Activated naive CD4-positive, alpha-beta T cell treated with anti-CD3 and anti-CD28 coated beads, Interleukin-2, amount 10 ng/mL, durations not matched to agents 7 days and 5 days (primary cell): ENCODE data around the gene BAHCC1.

Experiments used
- CTCF ChIA-PET: fragments of 350-600 bp; sonication (Branson Sonifier 250); formaldehyde crosslinking; loops from one replicate; lab custom pipeline; 2021; ENCODE audit warnings: antibody characterized with exemption; lab: Charles Lee
- DNase-seq: peaks from one replicate; pipeline ENCODE4 v3.0.0-alpha.2; 2020
- H3K27ac Mint-ChIP-seq: one replicate; pipeline ENCODE4 v1.8.0; 2021; ENCODE audit warnings: mild to moderate bottlenecking, moderate library complexity, mixed read lengths
- H3K27me3 Mint-ChIP-seq: one replicate; pipeline ENCODE4 v1.8.0; 2021; ENCODE audit warnings: mild to moderate bottlenecking, mixed read lengths
- H3K36me3 Mint-ChIP-seq: one replicate; pipeline ENCODE4 v1.8.0; 2021; ENCODE audit warnings: mixed read lengths
- H3K4me1 Mint-ChIP-seq: one replicate; pipeline ENCODE4 v1.8.0; 2021; ENCODE audit warnings: mixed read lengths
- H3K4me3 Mint-ChIP-seq: one replicate; pipeline ENCODE4 v1.8.0; 2021; ENCODE audit warnings: mild to moderate bottlenecking, moderate library complexity, mixed read lengths
- H3K9me3 Mint-ChIP-seq: one replicate; pipeline ENCODE4 v1.8.0; 2021; ENCODE audit warnings: mixed read lengths

The BAHCC1 gene

GRCh38 chr17:81378941-81379511, 16.2 kb upstream of the BAHCC1 start:
- no peak for DNase-seq
- no peak overlapping the region for H3K4me3 Mint-ChIP-seq
- H3K36me3 Mint-ChIP-seq: no peaks in the 10 kb centered on the region
- H3K27me3 Mint-ChIP-seq: peaks cover 36% of the 10 kb centered on the region
- no peaks in the 10 kb centered on the region for H3K9me3 Mint-ChIP-seq
- CTCF ChIA-PET: no interaction called here
- no peak overlapping the region for H3K27ac Mint-ChIP-seq
- peaks cover 2% of the 10 kb centered on the region for H3K4me1 Mint-ChIP-seq

GRCh38 chr17:81379523-81379942, 15.7 kb upstream of the BAHCC1 start:
- CTCF ChIA-PET: no interaction called here
- H3K4me3 Mint-ChIP-seq: no peak overlapping the region
- no peak for DNase-seq
- peaks cover 41% of the 10 kb centered on the region for H3K27me3 Mint-ChIP-seq
- H3K27ac Mint-ChIP-seq: no peak overlapping the region
- no peaks in the 10 kb centered on the region for H3K36me3 Mint-ChIP-seq
- no peaks in the 10 kb centered on the region for H3K9me3 Mint-ChIP-seq
- peaks cover 2% of the 10 kb centered on the region for H3K4me1 Mint-ChIP-seq

GRCh38 chr17:81380131-81380530, 15.1 kb upstream of the BAHCC1 start:
- Mint-ChIP-seq H3K27ac (no peak overlapping the region), H3K36me3 (no peaks in the 10 kb centered on the region), H3K27me3 (peaks cover 47% of the 10 kb centered on the region), H3K9me3 (no peaks in the 10 kb centered on the region), H3K4me1 (peaks cover 2% of the 10 kb centered on the region), H3K4me3 (no peak overlapping the region)
- DNase-seq: no peak
- CTCF ChIA-PET: no interaction called here

GRCh38 chr17:81380666-81381518, 14.4 kb upstream of the BAHCC1 start:
- Mint-ChIP-seq H3K4me1 (peaks cover 2% of the 10 kb centered on the region), H3K27me3 (peaks cover 52% of the 10 kb centered on the region)

GRCh38 chr17:81381632-81382577, 13.4 kb upstream of the BAHCC1 start:
- Mint-ChIP-seq H3K9me3 (no peaks in the 10 kb centered on the region), H3K4me1 (peaks cover 2% of the 10 kb centered on the region), H3K27me3 (peaks cover 56% of the 10 kb centered on the region), H3K27ac (no peak overlapping the region), H3K4me3 (no peak overlapping the region), H3K36me3 (no peaks in the 10 kb centered on the region)
- CTCF ChIA-PET: no interaction called here
- DNase-seq: no peak

More at GRCh38 chr17:81380666-81381518, 14.4 kb upstream of the BAHCC1 start:
- H3K27ac Mint-ChIP-seq: no peak overlapping the region
- no peak overlapping the region for H3K4me3 Mint-ChIP-seq
- DNase-seq: no peak
- no peaks in the 10 kb centered on the region for H3K9me3 Mint-ChIP-seq
- CTCF ChIA-PET: no interaction called here
- H3K36me3 Mint-ChIP-seq: no peaks in the 10 kb centered on the region

- peaks cover 63% of the 10 kb centered on the region for H3K27me3 Mint-ChIP-seq
- no peak overlapping the region for H3K27ac Mint-ChIP-seq
- H3K4me1 Mint-ChIP-seq: peaks cover 2% of the 10 kb centered on the region
- H3K9me3 Mint-ChIP-seq: no peaks in the 10 kb centered on the region
- H3K4me3 Mint-ChIP-seq: no peak overlapping the region
- CTCF ChIA-PET: no interaction called here
- no peak for DNase-seq
- no peaks in the 10 kb centered on the region for H3K36me3 Mint-ChIP-seq
Measured at GRCh38 chr17:81382851-81383250, 12.4 kb upstream of the BAHCC1 start.

GRCh38 chr17:81383504-81384421, 11.5 kb upstream of the BAHCC1 start:
- Mint-ChIP-seq H3K27me3 (peaks cover 72% of the 10 kb centered on the region), H3K4me3 (no peak overlapping the region)
- CTCF ChIA-PET: no interaction called here

GRCh38 chr17:81384929-81385319, 10.3 kb upstream of the BAHCC1 start:
- peaks cover 84% of the 10 kb centered on the region for H3K27me3 Mint-ChIP-seq
- H3K27ac Mint-ChIP-seq: no peak overlapping the region
- H3K36me3 Mint-ChIP-seq: no peaks in the 10 kb centered on the region
- DNase-seq: no peak
- CTCF ChIA-PET: no interaction called here
- H3K9me3 Mint-ChIP-seq: no peaks in the 10 kb centered on the region
- peaks cover 2% of the 10 kb centered on the region for H3K4me1 Mint-ChIP-seq
- H3K4me3 Mint-ChIP-seq: no peak overlapping the region

More at GRCh38 chr17:81383504-81384421, 11.5 kb upstream of the BAHCC1 start:
- no peak overlapping the region for H3K27ac Mint-ChIP-seq
- H3K9me3 Mint-ChIP-seq: no peaks in the 10 kb centered on the region
- DNase-seq: no peak
- no peaks in the 10 kb centered on the region for H3K36me3 Mint-ChIP-seq
- H3K4me1 Mint-ChIP-seq: peaks cover 2% of the 10 kb centered on the region

- no peaks in the 10 kb centered on the region for H3K36me3 Mint-ChIP-seq
- H3K27ac Mint-ChIP-seq: no peak overlapping the region
- H3K27me3 Mint-ChIP-seq: peaks cover 87% of the 10 kb centered on the region
- peaks cover 2% of the 10 kb centered on the region for H3K4me1 Mint-ChIP-seq
- CTCF ChIA-PET: interaction anchor here (0.5 to 0.6 kb wide), 2 partner anchors 56 to 146 kb away, joined by 3 read pairs; partner anchors contain the start of gene NDUFAF8
- no peaks in the 10 kb centered on the region for H3K9me3 Mint-ChIP-seq
- no peak for DNase-seq
- no peak overlapping the region for H3K4me3 Mint-ChIP-seq
Measured at GRCh38 chr17:81385320-81386111, 9.7 kb upstream of the BAHCC1 start.

GRCh38 chr17:81386141-81386645, 9.1 kb upstream of the BAHCC1 start:
- Mint-ChIP-seq H3K27me3 (peaks cover 88% of the 10 kb centered on the region), H3K36me3 (no peaks in the 10 kb centered on the region), H3K4me1 (peaks cover 2% of the 10 kb centered on the region), H3K9me3 (no peaks in the 10 kb centered on the region), H3K4me3 (no peak overlapping the region), H3K27ac (no peak overlapping the region)
- CTCF ChIA-PET: interaction anchor here (0.5 kb wide), 1 partner anchor 147 kb away, joined by 3 read pairs; the partner anchor contains the start of gene NDUFAF8
- DNase-seq: no peak

- peak; percentile 38 for DNase-seq
- peaks cover 88% of the 10 kb centered on the region for H3K27me3 Mint-ChIP-seq
- H3K27ac Mint-ChIP-seq: no peak overlapping the region
- H3K36me3 Mint-ChIP-seq: no peaks in the 10 kb centered on the region
- H3K4me1 Mint-ChIP-seq: peaks cover 2% of the 10 kb centered on the region
- CTCF ChIA-PET: no interaction called here
- no peaks in the 10 kb centered on the region for H3K9me3 Mint-ChIP-seq
- no peak overlapping the region for H3K4me3 Mint-ChIP-seq
Measured at GRCh38 chr17:81386646-81387099, 8.6 kb upstream of the BAHCC1 start.
